WERI-Rb-1 (cell line): ENCODE results near the gene PTPRD.

Experiments used
- DNase-seq: peaks from one replicate; pipeline ENCODE4 v3.0.0-alpha.2; 2020
- H3K27ac ChIP-seq: fragments of 250-450 bp; sonication (Bioruptor Pico); 2 replicates; pipeline ENCODE4 v1.5.1; 2020; ENCODE audit warnings: mild to moderate bottlenecking, moderate library complexity
- H3K27me3 ChIP-seq: fragments of 250-450 bp; sonication (Bioruptor Pico); 2 replicates; pipeline ENCODE4 v1.5.1; 2021; ENCODE audit warnings: mild to moderate bottlenecking, low read depth, moderate library complexity; ENCODE audit not compliant: insufficient read depth, severe bottlenecking
- H3K36me3 ChIP-seq: fragments of 250-450 bp; sonication (Bioruptor Pico); 2 replicates; pipeline ENCODE4 v1.5.1; 2020; ENCODE audit warnings: mild to moderate bottlenecking, moderate library complexity
- H3K4me3 ChIP-seq: 2 replicates; pipeline ENCODE4 v1.5.1; 2011; ENCODE audit warnings: low read depth, mild to moderate bottlenecking, control low read depth, low read length
- H3K9me3 ChIP-seq: fragments of 250-450 bp; sonication (Bioruptor Pico); 2 replicates; pipeline ENCODE4 v1.5.1; 2021; ENCODE audit warnings: mild to moderate bottlenecking, moderate library complexity; ENCODE audit not compliant: severe bottlenecking
- TF ChIP-seq, protein P1 (sequence below): IDR thresholded peaks from 2 replicates; pipeline ENCODE4 v1.5.1; 2011; ENCODE audit warnings: low read depth, mild to moderate bottlenecking, control low read depth, inconsistent platforms, low read length

Gene PTPRD

DNA sequence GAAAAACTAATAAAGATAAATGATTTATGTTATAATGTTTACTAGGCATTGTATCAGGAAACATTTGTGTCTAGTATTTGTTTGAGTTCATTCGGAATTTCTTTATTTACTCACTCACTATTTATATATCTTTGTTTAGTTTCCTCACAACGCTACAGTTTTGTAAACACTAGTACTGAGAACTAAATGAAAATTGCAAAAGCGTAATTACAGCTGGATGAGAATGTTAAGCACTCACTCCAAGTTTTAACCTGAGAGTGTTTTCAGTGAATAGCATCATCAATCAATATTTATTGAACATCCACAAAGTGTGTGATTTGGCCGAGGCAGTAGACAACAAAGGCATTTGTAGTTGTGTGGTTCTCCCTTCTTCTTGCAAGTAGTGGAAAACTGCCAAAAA lies 1843.6 kb downstream of the PTPRD start:
- TF ChIP-seq, protein P1, sequence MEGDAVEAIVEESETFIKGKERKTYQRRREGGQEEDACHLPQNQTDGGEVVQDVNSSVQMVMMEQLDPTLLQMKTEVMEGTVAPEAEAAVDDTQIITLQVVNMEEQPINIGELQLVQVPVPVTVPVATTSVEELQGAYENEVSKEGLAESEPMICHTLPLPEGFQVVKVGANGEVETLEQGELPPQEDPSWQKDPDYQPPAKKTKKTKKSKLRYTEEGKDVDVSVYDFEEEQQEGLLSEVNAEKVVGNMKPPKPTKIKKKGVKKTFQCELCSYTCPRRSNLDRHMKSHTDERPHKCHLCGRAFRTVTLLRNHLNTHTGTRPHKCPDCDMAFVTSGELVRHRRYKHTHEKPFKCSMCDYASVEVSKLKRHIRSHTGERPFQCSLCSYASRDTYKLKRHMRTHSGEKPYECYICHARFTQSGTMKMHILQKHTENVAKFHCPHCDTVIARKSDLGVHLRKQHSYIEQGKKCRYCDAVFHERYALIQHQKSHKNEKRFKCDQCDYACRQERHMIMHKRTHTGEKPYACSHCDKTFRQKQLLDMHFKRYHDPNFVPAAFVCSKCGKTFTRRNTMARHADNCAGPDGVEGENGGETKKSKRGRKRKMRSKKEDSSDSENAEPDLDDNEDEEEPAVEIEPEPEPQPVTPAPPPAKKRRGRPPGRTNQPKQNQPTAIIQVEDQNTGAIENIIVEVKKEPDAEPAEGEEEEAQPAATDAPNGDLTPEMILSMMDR: no peak
- Histone ChIP-seq H3K36me3 (no peaks in the 10 kb centered on the region), H3K27ac (no peak overlapping the region), H3K27me3 (no peaks in the 10 kb centered on the region), H3K9me3 (no peaks in the 10 kb centered on the region), H3K4me3 (no peak overlapping the region)
- no peak for DNase-seq

DNA sequence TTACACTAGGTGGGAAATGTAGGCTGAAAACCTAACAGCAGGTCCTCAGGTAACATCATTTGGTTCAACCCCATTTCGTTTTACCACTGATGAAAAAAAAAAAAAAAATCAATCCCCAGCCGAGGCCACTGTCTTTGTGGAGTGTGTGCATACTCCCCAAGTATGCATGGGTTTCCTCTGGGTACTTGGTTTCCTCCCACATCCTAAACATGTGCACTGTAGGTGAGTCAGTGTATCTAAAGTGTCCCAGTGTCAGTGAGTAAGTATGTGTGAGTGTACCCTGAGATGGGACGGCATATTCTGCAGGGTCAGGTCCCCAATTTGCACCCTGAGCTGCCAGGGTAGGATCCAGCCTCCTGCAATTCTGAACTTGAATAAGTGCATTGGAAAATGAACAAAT lies 1846.7 kb downstream of the PTPRD start:
- Histone ChIP-seq H3K27me3 (no peaks in the 10 kb centered on the region), H3K9me3 (no peaks in the 10 kb centered on the region), H3K4me3 (no peak overlapping the region), H3K27ac (no peak overlapping the region), H3K36me3 (no peaks in the 10 kb centered on the region)
- TF ChIP-seq, protein P1: no peak
- DNase-seq: no peak

DNA sequence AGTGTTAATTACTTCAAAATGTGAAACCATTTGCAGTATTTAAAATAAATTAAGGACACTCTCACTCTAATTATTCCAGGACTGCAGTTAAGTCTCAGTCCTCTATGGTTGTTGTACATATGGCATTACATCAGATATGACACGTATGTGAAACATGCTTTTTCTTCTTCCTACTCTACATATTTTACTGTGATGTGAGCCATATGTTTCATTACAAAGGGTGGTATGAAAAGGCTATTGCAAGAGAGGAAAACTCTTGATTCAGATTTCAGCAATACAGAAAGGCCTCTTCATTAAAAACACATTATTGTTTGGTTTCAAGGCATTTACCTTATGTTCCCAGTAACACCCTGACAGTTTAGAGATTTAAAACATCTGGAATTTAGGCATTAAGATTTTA lies 1848.8 kb downstream of the PTPRD start:
- Histone ChIP-seq H3K27me3 (no peaks in the 10 kb centered on the region), H3K9me3 (no peaks in the 10 kb centered on the region), H3K36me3 (no peaks in the 10 kb centered on the region)

DNA sequence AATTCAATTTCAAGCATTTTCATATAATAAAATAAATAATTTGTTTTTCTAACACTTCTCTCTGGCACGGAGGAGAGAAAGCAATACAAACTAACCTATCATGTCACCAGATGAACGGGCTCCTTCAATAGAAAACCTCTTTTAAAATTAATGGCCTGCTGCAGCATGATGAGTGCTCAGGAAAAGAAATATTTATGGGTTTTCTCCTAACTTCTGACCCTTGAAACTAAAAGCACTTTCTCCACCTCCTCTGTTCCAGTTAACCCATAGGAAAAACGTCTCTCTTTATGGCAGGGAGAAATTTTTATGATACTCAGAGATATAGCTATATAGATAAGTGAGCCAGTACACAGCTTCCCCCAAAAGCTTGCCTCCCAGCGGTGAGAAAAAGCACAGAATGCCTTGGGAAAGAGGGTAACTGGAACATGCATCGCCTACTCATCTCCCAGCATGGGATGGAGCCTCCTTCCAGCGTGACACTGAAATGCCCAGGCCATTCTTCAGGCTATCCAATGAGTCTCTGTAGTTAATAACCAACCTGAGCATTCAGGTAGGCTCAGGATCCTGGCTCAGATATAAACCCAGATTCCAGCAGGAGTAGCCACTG lies 1850.2 kb downstream of the PTPRD start:
- DNase-seq: no peak

More for the DNA sequence above, 1848.8 kb downstream of the PTPRD start:
- Histone ChIP-seq H3K27ac (no peak overlapping the region), H3K4me3 (no peak overlapping the region)
- no peak for DNase-seq
- TF ChIP-seq, protein P1: no peak

DNA sequence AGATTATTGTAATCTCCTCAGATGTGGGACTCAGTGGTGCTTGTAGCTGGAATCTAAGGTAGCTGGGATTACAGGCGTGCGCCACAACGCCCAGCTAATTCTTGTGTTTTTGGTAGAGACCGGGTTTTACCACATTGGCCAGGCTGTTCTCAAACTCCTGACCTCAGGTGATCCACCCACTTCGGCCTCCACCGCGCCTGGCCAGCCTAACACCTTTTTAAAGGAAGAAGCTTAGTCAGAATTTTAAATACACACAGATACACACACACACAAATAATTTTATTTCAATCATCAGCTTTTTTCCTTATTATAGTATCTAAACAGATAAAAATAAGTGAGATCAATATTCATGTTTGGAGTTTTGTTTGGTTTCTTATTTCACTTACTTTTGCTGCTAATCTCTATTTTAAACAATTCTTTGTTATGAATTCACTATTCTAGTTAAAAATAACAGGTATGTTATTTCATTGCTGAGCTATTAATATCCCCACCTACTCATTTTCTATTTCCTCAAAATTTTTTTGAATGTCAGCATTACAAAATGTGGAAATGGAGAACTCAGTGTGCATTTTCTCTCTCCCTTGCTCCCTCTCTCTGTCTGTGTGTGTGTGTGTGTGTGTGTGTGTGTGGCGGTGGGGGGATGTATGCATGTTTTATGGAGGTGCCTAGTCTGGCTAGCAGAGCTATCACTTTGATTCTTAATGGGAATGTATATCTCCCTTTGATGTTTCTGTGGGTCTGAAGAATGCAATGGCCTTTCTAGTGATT lies 1852.6 kb downstream of the PTPRD start:
- no peaks in the 10 kb centered on the region for H3K27me3 ChIP-seq
- no peaks in the 10 kb centered on the region for H3K36me3 ChIP-seq
- no peak overlapping the region for H3K27ac ChIP-seq
- DNase-seq: no peak
- no peaks in the 10 kb centered on the region for H3K9me3 ChIP-seq
- H3K4me3 ChIP-seq: no peak overlapping the region
- TF ChIP-seq, protein P1: no peak

More for the DNA sequence above, 1850.2 kb downstream of the PTPRD start:
- no peaks in the 10 kb centered on the region for H3K9me3 ChIP-seq
- no peak overlapping the region for H3K27ac ChIP-seq
- H3K27me3 ChIP-seq: no peaks in the 10 kb centered on the region
- H3K36me3 ChIP-seq: no peaks in the 10 kb centered on the region
- TF ChIP-seq, protein P1: no peak
- H3K4me3 ChIP-seq: no peak overlapping the region

DNA sequence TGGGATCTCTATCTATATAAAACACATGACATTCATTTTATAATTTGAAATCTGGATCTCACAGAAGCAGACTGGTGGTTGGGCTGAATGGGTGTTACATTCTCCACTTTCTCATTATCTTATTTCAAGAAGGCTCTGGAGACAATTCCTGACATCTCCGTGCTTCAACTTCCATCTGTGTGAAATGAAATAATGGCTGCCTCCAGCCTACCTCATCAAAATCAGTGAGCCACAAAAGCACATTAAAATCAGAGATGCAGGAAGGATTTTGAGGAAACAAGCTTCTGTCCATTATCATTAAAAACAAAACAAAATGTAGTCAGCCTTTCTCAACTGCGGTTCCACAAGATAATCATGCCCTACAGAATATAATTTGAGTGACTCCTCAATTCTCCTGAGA lies 1854.9 kb downstream of the PTPRD start:
- Histone ChIP-seq H3K27me3 (no peaks in the 10 kb centered on the region), H3K4me3 (no peak overlapping the region), H3K36me3 (no peaks in the 10 kb centered on the region), H3K27ac (no peak overlapping the region), H3K9me3 (no peaks in the 10 kb centered on the region)
- DNase-seq: no peak
- TF ChIP-seq, protein P1: no peak
